NT2/D1 (cell line): ENCODE results near the gene BTBD3.

Experiments
- DNase-seq: peaks from one replicate; pipeline ENCODE4 v3.0.0-alpha.2; 2011; ENCODE audit warnings: low read depth, low spot score
- H3K27me3 ChIP-seq: 2 replicates; pipeline ENCODE4 v1.6.0; 2011; ENCODE audit warnings: mild to moderate bottlenecking; ENCODE audit not compliant: insufficient read length, insufficient read depth
- H3K36me3 ChIP-seq: 2 replicates; pipeline ENCODE4 v1.6.1; 2011; ENCODE audit warnings: mild to moderate bottlenecking, low read length, mixed read lengths; ENCODE audit not compliant: insufficient read depth, insufficient read length
- H3K4me1 ChIP-seq: 2 replicates; pipeline ENCODE4 v1.5.1; 2011; ENCODE audit not compliant: insufficient read depth, insufficient read length
- H3K4me3 ChIP-seq: 2 replicates; pipeline ENCODE4 v1.5.1; 2011; ENCODE audit warnings: low read depth; ENCODE audit not compliant: insufficient read length
- H3K9ac ChIP-seq: 2 replicates; pipeline ENCODE4 v1.6.0; 2011; ENCODE audit warnings: low read depth; ENCODE audit not compliant: insufficient read length
- H3K9me3 ChIP-seq: 2 replicates; pipeline ENCODE4 v1.5.1; 2011; ENCODE audit warnings: mild to moderate bottlenecking, low read length; ENCODE audit not compliant: insufficient read depth
- SUZ12 ChIP-seq: IDR thresholded peaks from 2 replicates; pipeline ENCODE4 v1.6.1; 2011; ENCODE audit not compliant: insufficient read length, insufficient read depth; ENCODE audit errors: extremely low read depth
- YY1 ChIP-seq: IDR thresholded peaks from 2 replicates; pipeline ENCODE4 v1.6.1; 2011; ENCODE audit not compliant: insufficient read length, insufficient read depth
- ZNF274 ChIP-seq: IDR thresholded peaks from 2 replicates; pipeline ENCODE4 v1.6.1; 2011; ENCODE audit warnings: mild to moderate bottlenecking, low read depth, low read length

The BTBD3 gene

GRCh38 chr20:11970243-11970836 is 52.6 kb downstream of the BTBD3 start:
- Histone ChIP-seq H3K27me3 (no peaks in the 10 kb centered on the region), H3K9ac (no peak overlapping the region), H3K4me3 (no peak overlapping the region), H3K4me1 (no peaks in the 10 kb centered on the region), H3K36me3 (no peaks in the 10 kb centered on the region), H3K9me3 (no peaks in the 10 kb centered on the region)
- DNase-seq, result no peak
- TF ChIP-seq SUZ12 (no peak), YY1 (no peak), ZNF274 (no peak)

GRCh38 chr20:11972478-11972877 is 54.8 kb downstream of the BTBD3 start:
- Histone ChIP-seq H3K27me3 (no peaks in the 10 kb centered on the region), H3K9ac (no peak overlapping the region), H3K9me3 (no peaks in the 10 kb centered on the region), H3K4me1 (no peaks in the 10 kb centered on the region), H3K36me3 (no peaks in the 10 kb centered on the region), H3K4me3 (no peak overlapping the region)
- DNase-seq, result no peak
- TF ChIP-seq YY1 (no peak), SUZ12 (no peak), ZNF274 (no peak)
